Prostate gland (tissue), 2 donors: ENCODE data around the gene FUT7.

Experiments
- CTCF ChIP-seq, 4 experiments: fragments of 200-600 bp in 2 of 4; fragments of 450-650 bp in 2 of 4; sonication (generic) in 2 of 4; IDR thresholded peaks; 1 replicate in 3 of 4; 2 replicates in 1 of 4; pipeline ENCODE4 v1.5.1; 2016 to 2019; ENCODE audit warnings: antibody characterized with exemption in 4 of 4, mild to moderate bottlenecking in 2 of 4, moderate library complexity in 2 of 4
- POLR2A ChIP-seq: fragments of 450-650 bp; IDR thresholded peaks from one replicate; pipeline ENCODE4 v1.6.1; 2016; ENCODE audit warnings: antibody characterized with exemption, mild to moderate bottlenecking

GRCh38 chr9:137011156-137011555, 20.7 kb downstream of the FUT7 start:
- TF ChIP-seq CTCF (IDR thresholded peaks at IDR 0.05) (no peak), POLR2A (no peak)
